HG03575 (cell line): Measurements from ENCODE around the gene FARP2.

Source experiments
- ATAC-seq: cut with Tn5 transposase; IDR thresholded peaks from one replicate; pipeline ENCODE4 v1.9.1; 2021; ENCODE audit not compliant: unreplicated experiment, insufficient number of reproducible peaks, low FRiP score; ENCODE audit errors: extremely low read depth

FARP2 gene

GRCh38 chr2:241534701-241535375, 178.8 kb downstream of the FARP2 start:
- no peak for ATAC-seq

GRCh38 chr2:241535871-241536655, 180.0 kb downstream of the FARP2 start:
- no peak for ATAC-seq

DNA sequence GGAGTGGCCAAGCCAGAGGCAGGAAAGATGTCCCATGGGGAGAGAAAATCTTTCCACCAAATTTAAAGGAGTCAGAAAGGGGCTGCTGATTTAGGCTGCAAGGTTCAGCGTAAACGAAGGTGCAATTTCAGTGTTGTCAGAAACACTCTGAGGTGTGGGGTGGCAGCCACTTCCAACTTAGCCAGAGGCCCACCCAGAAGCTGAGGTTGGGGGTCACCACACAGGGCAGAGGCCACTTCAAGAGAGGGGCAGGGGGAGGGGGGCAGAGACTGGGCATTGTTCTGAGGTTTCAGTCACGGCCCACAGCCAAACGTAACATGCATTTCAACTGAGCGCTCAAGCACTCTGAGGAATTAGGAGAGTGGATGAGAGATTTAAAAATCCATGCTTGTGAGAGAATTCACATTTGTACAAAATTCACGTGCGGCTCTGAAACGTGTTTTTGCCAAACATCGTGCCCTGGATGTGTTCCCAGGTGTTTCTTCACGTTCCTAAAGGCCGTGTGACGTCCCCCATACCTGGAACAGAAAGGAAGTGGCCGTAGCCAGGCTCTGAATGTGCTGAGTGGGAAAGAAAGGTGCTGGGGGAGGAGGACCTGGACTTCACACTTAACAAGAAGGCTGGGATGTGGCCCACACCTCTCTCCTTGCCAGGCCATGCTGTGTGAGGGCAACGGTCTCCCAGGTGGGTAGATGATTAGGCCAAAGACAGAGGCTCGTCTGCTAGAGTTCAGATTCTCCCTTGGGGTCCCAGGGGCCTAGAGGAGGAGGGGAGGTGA, 182.9 kb downstream of the FARP2 start:
- ATAC-seq = no peak

GRCh38 chr2:241539616-241540374, 183.7 kb downstream of the FARP2 start:
- ATAC-seq = no peak

- ATAC-seq = no peak
These were observed 184.3 kb downstream of the FARP2 start for GRCh38 chr2:241540401-241540770.

- ATAC-seq = no peak
These were observed 184.9 kb downstream of the FARP2 start for GRCh38 chr2:241540771-241541561.

- ATAC-seq = no peak
These were observed 185.6 kb downstream of the FARP2 start for GRCh38 chr2:241541564-241542277.

DNA sequence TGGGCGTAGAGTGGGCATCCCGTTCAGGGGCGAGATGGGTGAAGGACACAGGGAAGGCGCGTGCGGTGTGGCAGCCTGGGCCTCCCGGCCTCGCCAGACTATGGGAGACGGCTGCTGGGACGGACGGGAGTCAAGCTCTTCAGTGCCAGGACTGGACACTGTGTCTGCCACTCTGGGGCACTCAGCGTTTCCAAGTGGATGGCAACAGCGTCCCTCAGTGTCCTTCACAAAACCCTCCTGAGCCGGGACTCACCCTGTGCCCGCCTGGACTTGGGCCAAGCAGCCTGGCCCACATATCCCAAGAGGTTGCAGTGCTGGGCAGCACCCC, 186.2 kb downstream of the FARP2 start:
- no peak for ATAC-seq
